HG03060 (cell line): Measurements from ENCODE around the gene ZGRF1.
"Not testable (repeated sequence)": the region's sequence is repeated elsewhere in the genome, so short reads cannot be mapped to it uniquely, and the experiment has no call there.

ENCODE experiments used
- ATAC-seq: cut with Tn5 transposase; IDR thresholded peaks from one replicate; pipeline ENCODE4 v1.9.1; 2021; ENCODE audit warnings: low read depth, moderate number of reproducible peaks; ENCODE audit not compliant: unreplicated experiment

The ZGRF1 gene

DNA sequence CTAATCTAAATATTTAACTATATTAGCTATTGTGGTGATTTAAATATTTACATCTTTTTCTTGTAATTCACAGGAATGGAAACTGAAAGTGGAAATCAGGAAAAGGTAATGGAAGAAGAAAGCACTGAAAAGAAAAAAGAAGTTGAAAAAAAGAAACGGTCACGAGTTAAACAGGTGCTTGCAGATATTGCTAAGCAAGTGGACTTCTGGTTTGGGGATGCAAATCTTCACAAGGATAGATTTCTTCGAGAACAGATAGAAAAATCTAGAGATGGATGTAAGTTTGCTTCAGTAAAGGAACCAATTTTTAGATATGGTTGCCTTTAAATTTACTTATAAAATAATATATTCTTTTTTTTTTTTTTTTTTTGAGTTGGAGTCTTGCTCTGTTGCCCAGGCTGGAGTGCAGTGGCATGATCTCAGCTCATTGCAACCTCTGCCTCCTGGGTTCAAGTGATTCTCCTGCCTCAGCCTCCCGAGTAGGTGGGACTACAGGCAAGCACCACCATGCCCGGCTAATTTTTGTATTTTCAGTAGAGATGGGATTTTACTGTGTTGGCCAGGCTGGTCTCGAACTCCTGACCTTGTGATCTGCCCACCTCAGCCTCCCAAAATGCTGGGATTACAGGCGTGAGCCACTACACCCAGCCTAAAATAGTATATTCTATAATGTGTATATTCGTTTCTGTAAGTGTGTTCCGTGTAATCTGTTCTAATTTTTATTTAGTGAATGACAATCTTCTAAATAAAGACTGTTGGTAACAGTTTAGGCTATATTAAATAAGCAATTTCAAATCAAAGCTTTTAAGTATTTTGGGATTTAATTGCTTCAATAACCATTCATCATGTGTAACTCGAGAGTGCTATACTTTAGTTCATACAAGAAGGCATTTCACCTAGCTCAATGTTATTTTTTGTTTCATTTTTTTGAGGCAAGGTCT is 8.2 kb upstream of the ZGRF1 start:
- ATAC-seq: not testable (repeated sequence)

DNA sequence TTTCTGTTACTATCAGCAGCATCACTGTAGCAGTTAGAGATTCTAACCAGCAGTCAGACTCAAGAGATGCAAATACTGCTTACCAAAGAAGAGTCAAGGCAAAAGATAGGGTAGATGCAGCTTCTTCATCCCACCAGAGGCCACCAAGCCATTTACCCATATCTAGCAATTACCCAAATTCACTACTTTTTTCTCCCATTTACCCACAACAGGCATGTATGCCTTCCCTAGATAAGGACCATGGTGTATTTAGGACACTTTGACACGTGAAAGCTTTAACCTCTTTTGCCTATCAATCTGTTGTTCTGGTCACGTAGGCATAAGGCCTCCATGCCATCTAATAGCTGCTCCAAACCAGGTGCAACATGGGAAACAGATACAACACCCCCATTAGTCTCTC is 5.8 kb upstream of the ZGRF1 start:
- ATAC-seq: no peak

DNA sequence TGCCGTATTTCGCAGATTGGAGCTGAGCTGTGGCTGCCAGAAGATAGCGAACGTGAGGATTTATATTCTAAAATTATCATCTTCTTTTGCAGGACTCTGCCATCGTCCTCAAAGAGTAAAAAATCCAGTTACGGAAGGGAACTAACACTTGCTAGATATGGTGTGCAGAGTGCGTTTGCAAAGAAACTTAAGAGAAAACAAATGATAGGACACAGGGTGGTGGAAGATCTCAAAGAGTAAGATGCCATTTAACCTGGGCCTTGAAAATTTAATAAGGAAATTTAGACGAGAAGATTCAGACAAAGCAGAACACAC is 800 bp upstream of the ZGRF1 start:
- no peak for ATAC-seq

DNA sequence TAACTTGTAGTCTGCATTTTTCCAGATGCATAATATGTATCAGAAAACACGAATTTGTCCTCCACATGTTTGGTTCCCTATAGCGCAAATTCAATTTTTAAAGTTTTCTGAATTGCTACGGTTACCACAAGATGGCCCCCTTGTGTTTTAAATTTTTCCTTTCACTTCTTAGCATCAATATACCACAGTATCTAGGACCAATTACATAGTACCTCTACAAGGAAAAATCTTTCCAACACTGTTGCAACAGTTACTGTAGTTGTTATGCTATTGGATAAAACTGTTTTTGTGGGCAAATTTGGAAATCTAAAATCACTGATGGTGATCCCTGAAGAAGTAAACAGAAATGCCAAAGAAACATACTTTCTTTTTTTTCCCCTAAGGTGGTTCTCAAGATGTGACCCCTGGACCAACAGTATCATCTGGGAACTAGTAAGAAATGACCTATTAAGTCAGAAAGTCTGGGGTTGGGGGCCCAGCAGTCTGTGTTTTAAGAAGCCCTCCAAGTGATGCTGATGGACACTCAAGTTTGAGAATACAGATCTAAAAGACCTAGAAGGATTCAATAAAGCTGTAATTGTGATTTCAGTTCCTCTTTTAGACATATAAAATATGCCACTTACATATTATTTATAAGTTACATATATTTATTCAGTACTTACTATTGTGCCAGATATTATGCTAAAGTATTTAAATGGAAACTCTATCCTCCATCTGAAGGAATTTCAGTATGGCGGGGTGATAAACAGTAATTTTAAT is 3.1 kb downstream of the ZGRF1 start:
- no peak for ATAC-seq

DNA sequence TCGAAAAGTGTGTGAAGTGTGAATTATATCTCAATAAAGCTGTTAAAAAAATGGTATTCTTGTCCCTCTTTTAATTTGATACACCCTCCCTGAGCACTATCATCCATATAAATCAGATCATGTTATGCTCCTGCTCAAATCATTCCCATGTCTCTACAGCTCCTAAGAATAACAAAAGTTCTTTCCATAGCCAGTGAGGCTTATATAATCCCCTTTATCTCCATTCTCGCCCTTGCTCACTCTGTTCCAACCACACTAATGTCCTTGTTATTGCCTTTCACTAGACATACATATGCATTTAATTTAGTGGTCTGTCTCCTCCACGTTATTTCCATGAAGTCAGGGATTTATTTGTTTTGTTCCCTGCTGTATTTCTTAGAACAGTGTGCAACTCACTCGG is 10.5 kb downstream of the ZGRF1 start:
- ATAC-seq: no peak

DNA sequence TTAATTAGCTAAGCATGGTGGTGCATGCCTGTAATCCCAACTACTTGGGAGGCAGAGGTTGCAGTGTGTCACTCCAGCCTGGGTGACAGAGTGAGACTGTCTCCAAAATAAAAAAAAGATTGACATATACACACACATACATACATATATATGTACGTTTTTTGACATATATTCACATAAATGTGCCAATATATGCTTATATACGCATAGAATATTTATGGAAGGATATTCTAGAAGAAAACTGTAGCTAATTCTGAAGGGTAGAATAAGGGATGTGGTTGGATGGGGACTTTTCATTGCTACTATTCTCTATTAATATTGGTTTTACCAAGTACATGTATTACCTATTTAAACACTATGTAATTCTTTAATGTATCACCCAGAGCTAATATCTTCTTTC is 19.7 kb downstream of the ZGRF1 start:
- no peak for ATAC-seq

GRCh38 chr4:112612814-112613213 is 23.9 kb downstream of the ZGRF1 start:
- ATAC-seq: not testable (repeated sequence)

DNA sequence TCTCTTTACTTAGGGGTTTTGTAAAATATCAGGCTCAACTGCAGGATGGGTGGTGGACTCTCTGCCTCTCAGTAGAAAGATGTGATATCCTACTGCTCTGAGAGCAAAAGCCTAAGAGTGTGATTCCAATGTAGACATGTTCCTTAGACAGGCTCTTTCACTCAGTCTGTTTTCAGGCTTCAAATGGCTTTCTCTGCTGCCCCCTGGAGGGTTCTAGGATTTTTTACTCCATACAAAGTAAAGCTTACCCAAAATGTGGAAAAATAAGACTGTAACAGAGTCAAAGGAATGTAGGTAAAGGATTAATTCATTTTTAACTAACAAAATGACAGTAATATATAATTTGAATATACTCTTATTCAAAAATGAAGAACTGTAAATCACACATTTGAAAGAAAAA is 32.1 kb downstream of the ZGRF1 start:
- ATAC-seq: peak; percentile 68

- ATAC-seq: no peak
These were observed 41.7 kb downstream of the ZGRF1 start for GRCh38 chr4:112594993-112595392.

DNA sequence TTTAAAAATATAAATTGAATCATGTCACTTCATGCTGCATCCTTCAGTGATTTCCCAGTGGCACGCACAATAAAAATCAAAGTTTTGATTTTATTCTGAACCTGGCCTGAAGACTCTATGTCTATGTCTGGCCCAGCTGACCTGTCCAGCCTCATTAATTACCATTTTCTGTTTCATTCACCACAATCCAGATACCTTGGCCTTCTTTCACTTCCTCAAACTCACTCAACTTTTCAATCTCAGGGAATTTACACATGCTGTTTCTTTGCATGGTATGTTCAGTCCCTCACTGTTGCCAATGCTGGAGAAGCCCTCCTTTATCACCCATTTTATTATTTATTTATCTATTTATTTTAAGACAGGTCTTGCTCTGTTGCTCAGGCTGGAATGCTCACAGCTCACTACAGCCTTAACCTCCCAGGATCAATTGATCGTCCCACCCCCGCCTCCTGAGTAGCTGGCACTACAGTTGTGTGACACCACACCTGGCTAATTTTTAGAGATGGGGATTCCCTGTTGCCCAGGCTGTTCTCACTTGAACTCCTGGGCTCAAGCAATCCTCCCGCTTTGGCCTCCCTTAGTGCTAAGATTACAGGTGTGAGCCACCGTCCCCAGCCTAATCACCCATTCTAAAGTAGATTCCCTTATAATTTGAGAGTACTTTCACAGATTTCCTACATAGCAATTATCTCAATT is 43.1 kb downstream of the ZGRF1 start:
- no peak for ATAC-seq

GRCh38 chr4:112592717-112593116 is 44.0 kb downstream of the ZGRF1 start:
- ATAC-seq: no peak

DNA sequence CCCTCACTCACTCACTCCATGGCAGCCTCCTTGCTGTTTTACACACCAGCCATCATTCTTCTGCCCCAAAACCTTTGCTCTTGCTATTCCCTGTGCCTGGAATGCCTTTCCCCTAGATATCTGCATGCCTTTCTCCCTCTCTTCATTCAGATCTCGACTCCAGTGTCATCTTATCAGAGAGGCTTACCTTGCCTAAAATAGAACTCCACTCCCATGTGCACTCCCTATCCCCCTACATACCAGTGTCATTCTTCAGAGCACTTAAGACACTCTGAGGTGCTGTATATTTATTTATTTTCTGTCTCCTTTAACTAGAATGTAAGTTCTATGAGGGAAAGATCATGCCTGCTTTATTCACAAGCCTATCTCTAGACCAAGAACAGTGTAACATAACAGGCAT is 45.1 kb downstream of the ZGRF1 start:
- no peak for ATAC-seq

DNA sequence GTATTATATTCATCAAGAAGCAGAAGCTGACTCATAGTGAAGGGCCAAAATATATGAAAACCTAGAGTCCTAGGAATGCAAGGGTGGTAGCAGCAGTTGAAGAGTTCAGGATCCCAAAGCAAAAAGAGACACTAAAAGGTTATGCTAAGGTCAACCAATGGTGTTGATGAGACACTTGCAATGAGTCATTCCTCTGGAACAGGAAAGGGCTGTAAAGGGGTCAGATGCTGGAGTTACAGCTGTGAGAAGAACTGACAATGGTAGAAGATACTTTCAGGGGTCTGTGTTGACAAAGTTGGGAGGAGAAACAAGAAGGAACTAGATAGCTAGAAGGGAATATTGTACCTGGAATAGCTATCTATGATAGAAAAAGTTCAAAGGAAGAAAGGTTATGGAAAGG is 47.5 kb downstream of the ZGRF1 start:
- no peak for ATAC-seq

GRCh38 chr4:112585977-112586736 is 50.6 kb downstream of the ZGRF1 start:
- no peak for ATAC-seq

DNA sequence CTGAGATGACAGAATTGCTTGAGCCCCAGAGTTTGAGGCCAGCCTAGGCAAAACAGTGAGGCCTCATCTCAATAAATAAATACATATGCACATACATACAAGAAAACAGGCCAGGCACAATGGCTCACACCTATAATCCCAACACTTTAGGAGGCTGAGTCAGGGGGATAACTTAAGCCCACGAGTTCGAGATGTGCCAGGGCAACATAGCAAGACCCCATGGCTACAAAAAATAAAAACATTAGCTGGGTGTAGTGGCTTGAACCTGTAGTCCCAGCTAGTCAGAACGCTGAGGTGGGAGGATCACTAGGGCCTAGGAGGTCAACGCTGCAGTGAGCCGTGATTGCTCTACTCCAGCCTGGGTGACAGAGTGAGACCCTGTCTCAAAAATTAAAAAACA is 69.2 kb downstream of the ZGRF1 start:
- ATAC-seq: no peak

DNA sequence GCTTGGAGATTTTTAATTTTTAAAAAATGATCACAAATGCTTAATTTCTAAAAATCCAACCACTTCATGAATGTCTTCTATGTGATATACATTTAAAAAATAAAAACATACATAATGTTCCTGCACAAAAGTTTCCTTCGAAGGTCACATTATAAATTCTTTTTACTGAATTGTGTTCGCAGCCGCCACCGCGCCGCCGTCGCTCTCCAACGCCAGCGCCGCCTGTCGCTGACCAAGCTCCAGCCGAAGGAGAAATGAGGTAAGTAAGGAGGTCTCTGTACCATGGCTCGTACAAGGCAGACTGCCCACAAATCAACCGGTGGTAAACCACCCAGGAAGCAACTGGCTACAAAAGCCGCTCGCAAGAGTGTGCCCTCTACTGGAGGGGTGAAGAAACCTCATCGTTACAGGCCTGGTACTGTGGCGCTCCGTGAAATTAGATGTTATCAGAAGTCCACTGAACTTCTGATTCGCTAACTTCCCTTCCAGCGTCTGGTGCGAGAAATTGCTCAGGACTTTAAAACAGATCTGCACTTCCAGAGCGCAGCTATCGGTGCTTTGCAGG is 71.9 kb downstream of the ZGRF1 start:
- ATAC-seq: no peak

- no peak for ATAC-seq
These were observed 73.1 kb downstream of the ZGRF1 start for GRCh38 chr4:112563431-112564200.

DNA sequence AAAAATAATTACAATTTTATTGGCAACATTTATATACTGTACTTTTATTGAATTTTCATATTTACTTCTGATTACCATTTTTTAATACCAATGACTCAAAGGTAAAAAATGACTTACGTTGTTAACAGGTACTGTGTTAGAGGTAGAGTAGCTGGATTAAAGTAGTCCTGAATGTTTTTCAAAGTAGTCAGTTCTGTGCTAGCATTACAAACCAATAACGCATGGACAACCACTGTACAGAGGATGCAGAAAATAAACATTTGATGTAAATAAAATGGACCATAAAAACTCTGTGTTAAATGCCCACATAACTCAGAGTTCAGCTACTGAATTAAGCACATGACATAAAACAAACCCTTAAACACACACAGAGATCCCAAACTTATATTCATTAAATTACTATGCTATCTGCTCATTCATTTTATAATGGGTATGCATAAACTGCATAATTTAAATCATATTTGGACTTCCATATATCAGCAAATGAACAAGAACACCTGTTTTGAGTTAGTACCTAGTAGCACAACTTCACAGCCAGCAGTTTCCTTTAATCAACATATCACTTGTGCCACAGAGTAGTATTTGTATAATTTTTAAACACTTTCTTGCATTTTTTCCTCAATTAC is 74.3 kb downstream of the ZGRF1 start:
- no peak for ATAC-seq

DNA sequence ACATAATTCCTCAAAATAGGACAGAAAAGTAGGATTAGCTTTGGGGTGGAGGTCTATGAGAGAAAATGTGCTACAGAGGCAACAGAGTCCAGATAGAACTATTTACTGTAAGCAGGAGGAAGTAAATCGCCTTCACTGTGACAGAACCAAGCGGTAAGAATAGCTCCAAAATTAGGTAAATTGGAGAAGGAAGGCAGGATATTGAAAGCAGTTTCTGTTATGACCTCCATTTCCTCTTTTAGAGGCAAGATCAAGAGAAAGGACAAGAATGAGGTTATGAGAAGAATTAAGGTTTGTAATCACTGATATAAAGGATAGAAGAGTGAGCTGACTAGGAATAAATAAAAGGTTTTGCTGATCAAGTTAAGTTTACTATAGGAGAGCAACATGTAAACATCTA is 76.6 kb downstream of the ZGRF1 start:
- no peak for ATAC-seq
